C4-2B (cell line): ENCODE measurements around the gene ITPR1.

Experiments used
- ZFX ChIP-seq: fragments of 450-650 bp; IDR thresholded peaks from 2 replicates; pipeline ENCODE4 v1.6.1; 2017
- TF ChIP-seq, protein P1 (sequence below): fragments of 450-650 bp; conservative IDR thresholded peaks from 2 replicates; pipeline ENCODE4 v1.5.1; 2017; ENCODE audit warnings: mild to moderate bottlenecking

DNA sequence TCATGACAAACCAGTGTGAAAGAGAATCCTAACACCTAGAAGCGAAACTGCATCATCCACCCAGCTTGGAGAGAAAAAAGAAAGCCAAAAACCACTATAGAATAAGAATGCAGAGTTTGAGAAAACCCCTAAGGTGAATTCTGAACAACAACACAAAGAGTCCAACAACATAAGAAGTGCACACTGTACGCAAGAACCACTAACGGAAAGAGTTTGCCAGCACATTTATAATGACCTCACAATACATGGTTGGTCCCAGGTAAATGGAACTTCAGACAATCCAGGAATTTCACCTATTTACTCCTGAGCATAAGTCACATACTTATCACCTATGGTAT lies 357.7 kb downstream of the ITPR1 start:
- TF ChIP-seq, protein P1, sequence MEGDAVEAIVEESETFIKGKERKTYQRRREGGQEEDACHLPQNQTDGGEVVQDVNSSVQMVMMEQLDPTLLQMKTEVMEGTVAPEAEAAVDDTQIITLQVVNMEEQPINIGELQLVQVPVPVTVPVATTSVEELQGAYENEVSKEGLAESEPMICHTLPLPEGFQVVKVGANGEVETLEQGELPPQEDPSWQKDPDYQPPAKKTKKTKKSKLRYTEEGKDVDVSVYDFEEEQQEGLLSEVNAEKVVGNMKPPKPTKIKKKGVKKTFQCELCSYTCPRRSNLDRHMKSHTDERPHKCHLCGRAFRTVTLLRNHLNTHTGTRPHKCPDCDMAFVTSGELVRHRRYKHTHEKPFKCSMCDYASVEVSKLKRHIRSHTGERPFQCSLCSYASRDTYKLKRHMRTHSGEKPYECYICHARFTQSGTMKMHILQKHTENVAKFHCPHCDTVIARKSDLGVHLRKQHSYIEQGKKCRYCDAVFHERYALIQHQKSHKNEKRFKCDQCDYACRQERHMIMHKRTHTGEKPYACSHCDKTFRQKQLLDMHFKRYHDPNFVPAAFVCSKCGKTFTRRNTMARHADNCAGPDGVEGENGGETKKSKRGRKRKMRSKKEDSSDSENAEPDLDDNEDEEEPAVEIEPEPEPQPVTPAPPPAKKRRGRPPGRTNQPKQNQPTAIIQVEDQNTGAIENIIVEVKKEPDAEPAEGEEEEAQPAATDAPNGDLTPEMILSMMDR, result no peak
- TF ChIP-seq ZFX, result no peak
